HEK293T (cell line): Measurements from ENCODE around the gene ZNF521.

Experiments
- BHLHE40 ChIP-seq: fragments of 450-650 bp; IDR thresholded peaks from 2 replicates; pipeline ENCODE4 v1.6.1; 2016; ENCODE audit warnings: mild to moderate bottlenecking, moderate library complexity, borderline replicate concordance
- ELF4 ChIP-seq: fragments of 450-650 bp; IDR thresholded peaks from 2 replicates; pipeline ENCODE4 v1.6.1; 2017; ENCODE audit warnings: antibody characterized with exemption
- FOXA1 ChIP-seq: fragments of 450-650 bp; IDR thresholded peaks from 2 replicates; pipeline ENCODE4 v1.6.1; 2016; ENCODE audit warnings: mild to moderate bottlenecking
- FOXM1 ChIP-seq: fragments of 450-650 bp; IDR thresholded peaks from 2 replicates; pipeline ENCODE4 v1.6.1; 2017; ENCODE audit warnings: mild to moderate bottlenecking, borderline replicate concordance
- HDGF ChIP-seq: fragments of 450-650 bp; IDR thresholded peaks from 2 replicates; pipeline ENCODE4 v1.6.1; 2017; ENCODE audit warnings: antibody characterized with exemption, borderline replicate concordance
- SP1 ChIP-seq: fragments of 450-650 bp; IDR thresholded peaks from 2 replicates; pipeline ENCODE4 v1.6.1; 2017
- SUZ12 ChIP-seq: fragments of 450-650 bp; IDR thresholded peaks from 2 replicates; pipeline ENCODE4 v1.6.1; 2016; ENCODE audit warnings: mild to moderate bottlenecking
- TF ChIP-seq, protein P1 (sequence below): fragments of 450-650 bp; IDR thresholded peaks from 2 replicates; pipeline ENCODE4 v1.6.1; 2016

DNA sequence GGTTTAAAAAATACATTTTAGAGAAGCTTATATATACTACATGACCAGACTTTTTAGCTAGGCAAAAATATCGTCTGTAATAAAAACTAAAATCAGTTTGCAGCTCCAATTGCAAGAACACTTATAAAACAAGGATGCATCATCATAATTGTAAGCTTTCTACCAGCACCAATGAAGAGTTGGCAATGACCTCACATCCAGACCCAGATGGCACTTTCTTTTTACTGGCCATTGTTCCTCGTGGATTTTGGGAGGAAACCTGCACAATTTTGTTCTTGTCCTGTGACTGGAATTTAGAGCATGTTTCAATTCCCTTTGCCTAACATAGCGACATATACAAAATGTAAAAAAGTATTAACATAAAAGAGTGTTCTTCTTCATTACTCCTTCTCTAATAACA is 174.3 kb downstream of the ZNF521 start:
- TF ChIP-seq HDGF (no peak), FOXM1 (no peak), SUZ12 (no peak), FOXA1 (no peak), BHLHE40 (no peak), SP1 (no peak), ELF4 (no peak)
- TF ChIP-seq, protein P1, sequence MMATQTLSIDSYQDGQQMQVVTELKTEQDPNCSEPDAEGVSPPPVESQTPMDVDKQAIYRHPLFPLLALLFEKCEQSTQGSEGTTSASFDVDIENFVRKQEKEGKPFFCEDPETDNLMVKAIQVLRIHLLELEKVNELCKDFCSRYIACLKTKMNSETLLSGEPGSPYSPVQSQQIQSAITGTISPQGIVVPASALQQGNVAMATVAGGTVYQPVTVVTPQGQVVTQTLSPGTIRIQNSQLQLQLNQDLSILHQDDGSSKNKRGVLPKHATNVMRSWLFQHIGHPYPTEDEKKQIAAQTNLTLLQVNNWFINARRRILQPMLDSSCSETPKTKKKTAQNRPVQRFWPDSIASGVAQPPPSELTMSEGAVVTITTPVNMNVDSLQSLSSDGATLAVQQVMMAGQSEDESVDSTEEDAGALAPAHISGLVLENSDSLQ = no peak
